Measurements from ENCODE around the gene STARD3NL. TPM values are rescaled to one million over a fixed set of nuclear protein-coding genes. Genes with fewer than 3 reads are reported as not detected.

Gene STARD3NL
- total and polyA plus RNA-seq, 2 of the 4 experiments (the other 2 are of a cell fraction): 51.6 to 69.7 TPM

- POLR2A ChIA-PET (ENCODE audit: unreplicated experiment): no interaction called here
- H3K27ac ChIP-seq (ENCODE audit: insufficient read depth, low read length): no peak overlapping the region
- no peak overlapping the region for H2AK9ac ChIP-seq (replicated peaks; ENCODE audit: low read depth, low read length, poor library complexity)
- no peaks in the 10 kb centered on the region for H4K20me1 ChIP-seq (ENCODE audit: insufficient read depth, low read length)
- no peak overlapping the region for H3K14ac ChIP-seq (replicated peaks; ENCODE audit: low read depth, low read length)
- ATAC-seq (ENCODE audit: low read depth): peak; percentile 97
- no peak overlapping the region for H2AFZ ChIP-seq (replicated peaks; ENCODE audit: low read length, poor library complexity)
- intact Hi-C loops (cut with micrococcal nuclease) (loop anchor here (2.0 to 5.0 kb wide), 2 partner anchors 37 to 121 kb away; partner anchors contain the start of gene STARD3NL), in situ Hi-C loops (cut with MboI; ENCODE audit: low sequenced_read_pairs) (no loop called here), dilution Hi-C loops (cut with HindIII; ENCODE audit: low sequenced_read_pairs, unreplicated experiment) (no loop called here)
- no TSS peak for BruUV-seq (replicated peaks)
- H3K9me1 ChIP-seq (ENCODE audit: insufficient read depth, low read length): peaks cover 3% of the 10 kb centered on the region
- no peak overlapping the region for H3K18ac ChIP-seq (ENCODE audit: low read depth, low read length)
- peak; percentile 93 for DNase-seq
- H3K4me3 ChIP-seq (ENCODE audit: insufficient read depth, low read depth, low read length): no peak overlapping the region
- H2BK5ac ChIP-seq (ENCODE audit: low read depth, low read length, poor library complexity, severe bottlenecking): peak overlapping the region; percentile 12
- H4K5ac ChIP-seq (ENCODE audit: low read depth, low read length): 0 out of 2 replicates have a peak overlapping the region, but pooled peaks have one; percentile 22
- H3K56ac ChIP-seq (ENCODE audit: extremely low read depth, insufficient read depth, low read length): no peak overlapping the region
- H2BK15ac ChIP-seq (ENCODE audit: low read depth, low read length): no peak overlapping the region
- H2AK5ac ChIP-seq (ENCODE audit: low read depth, low read length): no peak overlapping the region
- H3K4ac ChIP-seq (ENCODE audit: low read depth, low read length): no peak overlapping the region
- no peak overlapping the region for H3K9ac ChIP-seq (ENCODE audit: low read depth, low read length)
- no peak overlapping the region for H3K4me2 ChIP-seq (ENCODE audit: low read depth, low read length)
- H4K91ac ChIP-seq (ENCODE audit: insufficient read depth, low read depth, low read length): no peak overlapping the region
- H3K23ac ChIP-seq (ENCODE audit: low read depth, low read length): no peak overlapping the region
- peaks cover 3% of the 10 kb centered on the region; the same call in 1 of the 2 replicates for H3K4me1 ChIP-seq (ENCODE audit: control insufficient read depth, insufficient read depth, low read length)
- H4K8ac ChIP-seq (ENCODE audit: low read depth in 2 of 2, low read length in 2 of 2): no peak overlapping the region; a peak in 1 of 4 replicates
- no peaks in the 10 kb centered on the region for H3K27me3 ChIP-seq (ENCODE audit: control insufficient read depth, insufficient read depth, low read length)
- no peaks in the 10 kb centered on the region for H3K9me3 ChIP-seq (ENCODE audit: control insufficient read depth, insufficient read depth, low read length)
- peaks cover 23% of the 10 kb centered on the region for H3K36me3 ChIP-seq (ENCODE audit: control insufficient read depth, insufficient read depth, low read length)
- no peak overlapping the region for H2BK20ac ChIP-seq (ENCODE audit: low read depth, low read length)
- no CpG with 5 or more reads among the region's 5 CpGs for WGBS, 2 experiments (ENCODE audit: extremely low coverage in 2 of 2, insufficient read length in 1 of 2)
- no peak overlapping the region for H2BK120ac ChIP-seq (ENCODE audit: low read depth, low read length)
- CTCF ChIA-PET: interaction anchor here (0.6 to 2.1 kb wide), 34 partner anchors 8 to 170 kb away, joined by 3 to 35 read pairs (median 5); partner anchors contain the start of gene STARD3NL
- H3K79me1 ChIP-seq (ENCODE audit: low read depth in 1 of 2, low read length in 2 of 2): peaks cover 7 to 10% of the 10 kb centered on the region in 2 experiments; a peak in 2 of 4 replicates
- no peak for TF ChIP-seq FOS (IDR thresholded peaks at IDR 0.05; ENCODE audit: low read depth, low read length)
- TF ChIP-seq MAFK (IDR thresholded peaks at IDR 0.05; ENCODE audit: low read depth, low read length): peak; percentile 15; the same call in 1 of the 2 replicates
- no peak for TF ChIP-seq ELK1 (IDR thresholded peaks at IDR 0.05; ENCODE audit: borderline replicate concordance, low read depth, low read length)
- peak; percentile 27; the same call in 1 of the 2 replicates for TF ChIP-seq MAZ (IDR thresholded peaks at IDR 0.05; ENCODE audit: borderline replicate concordance, low read depth, low read length)
- TF ChIP-seq USF2 (IDR thresholded peaks at IDR 0.05; ENCODE audit: low read depth, low read length): no peak
- no peak for TF ChIP-seq RFX5 (IDR thresholded peaks at IDR 0.05; ENCODE audit: low read depth, low read length)
- TF ChIP-seq POLR2A (IDR thresholded peaks at IDR 0.05; ENCODE audit: low read depth, low read length): no peak
- no peak for TF ChIP-seq CHD1 (IDR thresholded peaks at IDR 0.05; ENCODE audit: low read depth, low read length)
- no peak for TF ChIP-seq NFE2L2 (IDR thresholded peaks at IDR 0.05; ENCODE audit: low read depth, low read length)
- TF ChIP-seq CEBPB (IDR thresholded peaks at IDR 0.05; ENCODE audit: low read depth, low read length): no peak
- 0 out of 2 replicates have a peak, but pooled peaks have one; percentile 39 for TF ChIP-seq BHLHE40 (IDR thresholded peaks at IDR 0.05; ENCODE audit: low read depth, low read length)
- TF ChIP-seq CTCF (conservative IDR thresholded peaks at IDR 0.05; ENCODE audit: low read depth, low read length): peak; percentile 96
- TF ChIP-seq MXI1 (IDR thresholded peaks at IDR 0.05; ENCODE audit: borderline replicate concordance, low read depth, low read length): no peak
- TF ChIP-seq RAD21 (IDR thresholded peaks at IDR 0.05; ENCODE audit: low read length): peak; percentile 82
Measured at GRCh38 chr7:38215735-38216670, 38.0 kb downstream of the STARD3NL start.

Data from IMR-90 (cell line).